Sigmoid colon (tissue), 7 donors: ENCODE results near the gene ADCY5. TPM values are rescaled to one million over a fixed set of nuclear protein-coding genes. Genes with fewer than 3 reads are reported as not detected.

Experiments used
- DNase-seq: peaks from one replicate; pipeline ENCODE4 v3.0.0-alpha.2; 2019
- H3K27ac ChIP-seq, 4 donors: fragments of 200-600 bp; sonication (generic); one replicate each; pipeline ENCODE4 v1.5.1; 2016 to 2019; ENCODE audit warnings: mild to moderate bottlenecking in 1 of 4
- H3K27me3 ChIP-seq, 3 donors: fragments of 200-600 bp; sonication (generic); one replicate each; pipeline ENCODE4 v1.5.1; 2019; ENCODE audit warnings: mild to moderate bottlenecking in 1 of 3
- H3K36me3 ChIP-seq, 4 donors: fragments of 200-600 bp; sonication (generic); one replicate each; pipeline ENCODE4 v1.5.1; 2016 to 2019
- H3K4me1 ChIP-seq, 4 donors: fragments of 200-600 bp; sonication (generic); one replicate each; pipeline ENCODE4 v1.5.1; 2017 to 2019
- H3K4me3 ChIP-seq, 4 donors: fragments of 200-600 bp; sonication (generic); one replicate each; pipeline ENCODE4 v1.5.1; 2017 to 2019; ENCODE audit warnings: mild to moderate bottlenecking in 2 of 4, moderate library complexity in 1 of 4
- H3K9me3 ChIP-seq, 4 donors: fragments of 200-600 bp in 3 of 4; sonication (generic) in 3 of 4; one replicate each; pipeline versions ENCODE4 v1.5.1 to v1.6.1; 2013 to 2019
- EP300 ChIP-seq, 4 donors: sonication (generic); formaldehyde crosslinking; IDR thresholded peaks; one replicate each; pipeline ENCODE4 v1.6.1; 2017; ENCODE audit warnings: antibody characterized with exemption in 4 of 4
- POLR2A ChIP-seq, 2 donors: fragments of 450-650 bp; IDR thresholded peaks; one replicate each; pipeline ENCODE4 v1.6.1; 2016; ENCODE audit warnings: antibody characterized with exemption in 2 of 2, mild to moderate bottlenecking in 2 of 2, moderate library complexity in 2 of 2
- POLR2AphosphoS5 ChIP-seq, 4 donors: sonication (generic); formaldehyde crosslinking; IDR thresholded peaks; one replicate each; pipeline ENCODE4 v1.6.1; 2017; ENCODE audit warnings: antibody characterized with exemption in 4 of 4
- WGBS, 2 donors: extraction: QIAGEN DNeasy Blood & Tissue Kit; methylation state at CpG; one replicate each; pipeline ENCODE4 v1.1.7; 2013; 5-methylcytosine and 5-hydroxymethylcytosine counted together
- intact Hi-C: fragments of 100-400 bp; cut with DNase I; formaldehyde crosslinking; loops from one replicate; pipeline ENCODE4 v1.15.1; 2023
- polyA plus RNA-seq, 3 donors: library from polyadenylated mRNA; stranded (reverse); fragments of 200-250 nt; gene quantifications; one replicate each; pipeline ENCODE4 v1.2.3, GENCODE V29; 2013
- total RNA-seq, 4 donors: library from RNA; depleted of rRNA; stranded (reverse); fragments of >200 nt; gene quantifications; one replicate each; pipeline ENCODE4 v1.1.0, GENCODE V29; 2016
- TF ChIP-seq, protein P1 (sequence below), 4 experiments: fragments of 450-650 bp in 3 of 4; fragments of 200-600 bp in 1 of 4; IDR thresholded peaks; one replicate each; pipeline ENCODE4 v1.5.1; 2016 to 2019; ENCODE audit warnings: antibody characterized with exemption in 4 of 4, mild to moderate bottlenecking in 3 of 4, moderate library complexity in 2 of 4
- donor health status: healthy with polysubstance abuse.
- donor health status: Bipolar disorder and iron deficiency.
- donor health status: healthy.

Gene ADCY5
- total and polyA plus RNA-seq, 7 donors: 1.4 to 84.4 (median 39.5) TPM

- H3K27ac ChIP-seq: peak overlapping the region; percentile 87 to 93 (median 91)
- intact Hi-C loops: no loop called here
Observed at GRCh38 chr3:123380261-123380660, 68.6 kb downstream of the ADCY5 start.

GRCh38 chr3:123379041-123379830 lies 69.7 kb downstream of the ADCY5 start:
- 90 to 92% methylated on average over 11 of the region's 11 CpGs for WGBS, 2 donors
- H3K27ac ChIP-seq: peak overlapping the region; percentile 87 to 93 (median 91)
- no peak overlapping the region for H3K4me3 ChIP-seq
- H3K36me3 ChIP-seq: no peaks in the 10 kb centered on the region
- DNase-seq: no peak
- intact Hi-C loops: no loop called here
- peaks cover 0 to 92% (median 88%) of the 10 kb centered on the region in 4 donors for H3K4me1 ChIP-seq
- H3K9me3 ChIP-seq: no peaks in the 10 kb centered on the region
- TF ChIP-seq POLR2AphosphoS5 (IDR thresholded peaks at IDR 0.05) (no peak), POLR2A (IDR thresholded peaks at IDR 0.05) (no peak), EP300 (IDR thresholded peaks at IDR 0.05) (no peak)
- TF ChIP-seq, protein P1, sequence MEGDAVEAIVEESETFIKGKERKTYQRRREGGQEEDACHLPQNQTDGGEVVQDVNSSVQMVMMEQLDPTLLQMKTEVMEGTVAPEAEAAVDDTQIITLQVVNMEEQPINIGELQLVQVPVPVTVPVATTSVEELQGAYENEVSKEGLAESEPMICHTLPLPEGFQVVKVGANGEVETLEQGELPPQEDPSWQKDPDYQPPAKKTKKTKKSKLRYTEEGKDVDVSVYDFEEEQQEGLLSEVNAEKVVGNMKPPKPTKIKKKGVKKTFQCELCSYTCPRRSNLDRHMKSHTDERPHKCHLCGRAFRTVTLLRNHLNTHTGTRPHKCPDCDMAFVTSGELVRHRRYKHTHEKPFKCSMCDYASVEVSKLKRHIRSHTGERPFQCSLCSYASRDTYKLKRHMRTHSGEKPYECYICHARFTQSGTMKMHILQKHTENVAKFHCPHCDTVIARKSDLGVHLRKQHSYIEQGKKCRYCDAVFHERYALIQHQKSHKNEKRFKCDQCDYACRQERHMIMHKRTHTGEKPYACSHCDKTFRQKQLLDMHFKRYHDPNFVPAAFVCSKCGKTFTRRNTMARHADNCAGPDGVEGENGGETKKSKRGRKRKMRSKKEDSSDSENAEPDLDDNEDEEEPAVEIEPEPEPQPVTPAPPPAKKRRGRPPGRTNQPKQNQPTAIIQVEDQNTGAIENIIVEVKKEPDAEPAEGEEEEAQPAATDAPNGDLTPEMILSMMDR (IDR thresholded peaks at IDR 0.05): no peak
- H3K27me3 ChIP-seq: no peaks in the 10 kb centered on the region

More at GRCh38 chr3:123380261-123380660, 68.6 kb downstream of the ADCY5 start:
- no peak overlapping the region for H3K4me3 ChIP-seq
- peaks cover 0 to 92% (median 88%) of the 10 kb centered on the region in 4 donors for H3K4me1 ChIP-seq
- TF ChIP-seq EP300 (IDR thresholded peaks at IDR 0.05) (no peak), POLR2AphosphoS5 (IDR thresholded peaks at IDR 0.05) (no peak), POLR2A (IDR thresholded peaks at IDR 0.05) (no peak)
- TF ChIP-seq, protein P1 (IDR thresholded peaks at IDR 0.05): no peak
- H3K36me3 ChIP-seq: no peaks in the 10 kb centered on the region
- 84 to 86% methylated on average over 3 of the region's 3 CpGs for WGBS, 2 donors
- peak; percentile 40 for DNase-seq
- no peaks in the 10 kb centered on the region for H3K27me3 ChIP-seq
- H3K9me3 ChIP-seq: no peaks in the 10 kb centered on the region

DNA sequence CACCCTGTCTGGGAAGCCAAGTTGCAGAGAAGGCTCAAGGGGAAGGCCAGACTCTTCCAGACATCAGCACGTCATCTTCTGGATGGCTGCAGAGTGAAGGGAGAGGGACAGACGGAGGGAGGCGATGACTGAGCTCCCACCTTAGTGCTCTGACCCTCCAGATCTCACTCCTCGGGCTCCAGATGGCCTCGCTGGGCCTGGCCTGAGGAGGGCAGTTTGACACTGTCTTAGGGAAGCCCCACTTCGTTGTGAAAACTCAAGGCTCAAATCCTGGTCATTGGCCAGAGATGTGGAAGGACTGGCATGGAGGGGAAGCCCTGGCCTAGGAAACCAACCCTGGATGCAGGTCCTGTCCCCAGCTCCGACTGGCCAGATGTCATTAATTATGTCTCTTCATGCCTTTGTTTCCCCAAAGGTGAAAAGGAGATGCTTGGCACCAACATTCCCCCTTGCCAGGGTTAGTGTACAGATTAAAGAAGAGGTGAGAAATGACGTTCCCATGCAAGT lies 70.4 kb downstream of the ADCY5 start:
- no peak for TF ChIP-seq POLR2A (IDR thresholded peaks at IDR 0.05)
- TF ChIP-seq, protein P1 (IDR thresholded peaks at IDR 0.05): no peak
- WGBS, 2 donors: 88 to 89% methylated on average over 8 of the region's 8 CpGs
- no peak for DNase-seq
- intact Hi-C loops: no loop called here
- Histone ChIP-seq H3K27ac (peak overlapping the region; percentile 25 to 93 (median 89)), H3K4me3 (no peak overlapping the region), H3K9me3 (no peaks in the 10 kb centered on the region), H3K27me3 (no peaks in the 10 kb centered on the region), H3K4me1 (peaks cover 0 to 92% (median 87%) of the 10 kb centered on the region in 4 donors), H3K36me3 (no peaks in the 10 kb centered on the region)

- 77 to 81% methylated on average over 2 of the region's 2 CpGs for WGBS, 2 donors
- TF ChIP-seq POLR2AphosphoS5 (IDR thresholded peaks at IDR 0.05): no peak
- TF ChIP-seq, protein P1 (IDR thresholded peaks at IDR 0.05): no peak
- TF ChIP-seq EP300 (IDR thresholded peaks at IDR 0.05): no peak
- TF ChIP-seq POLR2A (IDR thresholded peaks at IDR 0.05): no peak
- intact Hi-C loops: no loop called here
- H3K9me3 ChIP-seq: no peaks in the 10 kb centered on the region
- H3K36me3 ChIP-seq: no peaks in the 10 kb centered on the region
- H3K27me3 ChIP-seq: no peaks in the 10 kb centered on the region
- H3K27ac ChIP-seq: peak overlapping the region; percentile 68 to 91 (median 82)
- peak; percentile 61 for DNase-seq
- H3K4me1 ChIP-seq: peaks cover 0 to 92% (median 87%) of the 10 kb centered on the region in 4 donors
- no peak overlapping the region for H3K4me3 ChIP-seq
Observed at GRCh38 chr3:123377243-123377740, 71.6 kb downstream of the ADCY5 start.
